ENCODE data around the gene UNC79.
"Not testable (repeated sequence)": the region's sequence is repeated elsewhere in the genome, so short reads cannot be mapped to it uniquely, and the experiment has no call there.

UNC79 gene

GRCh38 chr14:93430315-93431035 lies at the start of gene UNC79:
Gene UNC79 (plus strand): TSS chr14:93430939. CDS start chr14:93431030, 91 bp downstream.
- no peak for DNase-seq

- no peak for DNase-seq
These were observed 49.1 kb upstream of the UNC79 start for GRCh38 chr14:93381644-93382043.

- DNase-seq: not testable (repeated sequence)
These were observed 46.5 kb upstream of the UNC79 start for GRCh38 chr14:93384256-93384655.

GRCh38 chr14:93395231-93395630 lies 35.5 kb upstream of the UNC79 start:
- no peak for DNase-seq

- no peak for DNase-seq
These were observed 34.3 kb upstream of the UNC79 start for GRCh38 chr14:93396456-93396855.

- no peak for DNase-seq
These were observed 32.2 kb upstream of the UNC79 start for GRCh38 chr14:93398491-93398890.

- DNase-seq: no peak
These were observed 27.8 kb upstream of the UNC79 start for GRCh38 chr14:93402951-93403350.

- no peak for DNase-seq
These were observed 20.7 kb upstream of the UNC79 start for GRCh38 chr14:93410021-93410420.

GRCh38 chr14:93410893-93411292 lies 19.8 kb upstream of the UNC79 start:
- DNase-seq: no peak

GRCh38 chr14:93425136-93425535 lies 5.6 kb upstream of the UNC79 start:
- DNase-seq: not testable (repeated sequence)

GRCh38 chr14:93426750-93427149 lies 4.0 kb upstream of the UNC79 start:
- DNase-seq: no peak

GRCh38 chr14:93431036-93431670 lies 414 bp downstream of the UNC79 start:
- no peak for DNase-seq

- no peak for DNase-seq
These were observed 23.5 kb downstream of the UNC79 start for GRCh38 chr14:93454224-93454623.

- no peak for DNase-seq
These were observed 25.6 kb downstream of the UNC79 start for GRCh38 chr14:93456356-93456755.

- DNase-seq: no peak
These were observed 27.5 kb downstream of the UNC79 start for GRCh38 chr14:93458234-93458633.

GRCh38 chr14:93462479-93462878 lies 31.7 kb downstream of the UNC79 start:
- DNase-seq: no peak

GRCh38 chr14:93464271-93464670 lies 33.5 kb downstream of the UNC79 start:
- no peak for DNase-seq

GRCh38 chr14:93475471-93475870 lies 44.7 kb downstream of the UNC79 start:
- no peak for DNase-seq

GRCh38 chr14:93476305-93476704 lies 45.6 kb downstream of the UNC79 start:
- DNase-seq: no peak

GRCh38 chr14:93479074-93479473 lies 48.3 kb downstream of the UNC79 start:
- DNase-seq: not testable (repeated sequence)

- no peak for DNase-seq
These were observed 50.1 kb downstream of the UNC79 start for GRCh38 chr14:93480867-93481266.

- no peak for DNase-seq
These were observed 51.0 kb downstream of the UNC79 start for GRCh38 chr14:93481758-93482157.

- no peak for DNase-seq
These were observed 59.3 kb downstream of the UNC79 start for GRCh38 chr14:93490001-93490400.

- no peak for DNase-seq
These were observed 62.3 kb downstream of the UNC79 start for GRCh38 chr14:93493054-93493453.

- not testable (repeated sequence) for DNase-seq
These were observed 62.9 kb downstream of the UNC79 start for GRCh38 chr14:93493622-93494021.
